Heart left ventricle (tissue), 13 donors: ENCODE results near the gene AHNAK2.

Experiments used
- POLR2A ChIP-seq, 2 donors: fragments of 450-650 bp; IDR thresholded peaks; one replicate each; pipeline ENCODE4 v1.6.1; 2017; ENCODE audit warnings: antibody characterized with exemption in 2 of 2, mild to moderate bottlenecking in 2 of 2, moderate library complexity in 2 of 2
- TF ChIP-seq, protein P1 (sequence below), 12 donors: fragments of 200-600 bp; sonication (generic) in 4 of 12; IDR thresholded peaks; one replicate each; pipeline versions ENCODE4 v1.5.0 to v1.8.0; 2018 to 2022; ENCODE audit warnings: antibody characterized with exemption in 12 of 12, mild to moderate bottlenecking in 5 of 12
- donor health status: ischemic (EF 13 %, LVEDD 7.1; RV severe dilation, severe dysfunction).
- donor health status: DM: no; HTN: yes; CAD: no.
- donor health status: DM: no; HTN: no; CAD: no.
- donor health status: ischemic (EF 25% LVEDD 6.9; RV normal size, moderate dysfunction).
- donor health status: ischemic (EF 25% LVEDD 5.7; RV mildly dilated, moderate dysfunction).
- donor health status: ischemic (EF 35%, LVEDD 5.7; RV mildly dilated, moderate dysfunction).
- donor health status: nonischemic (EF 11% LVEDD 7.7; RV severe dilation, severe dysfunction).
- donor health status: DM: yes; HTN: yes; CAD: no.
- donor health status: PGD.
- donor health status: ischemic (EF 29% LVEDD 5.4; RV normal size, mild dysfunction).
- donor health status: nonischemic (EF 23%, LVEDD 6.1; RV moderate dilation, normal function).

- TF ChIP-seq, protein P1, sequence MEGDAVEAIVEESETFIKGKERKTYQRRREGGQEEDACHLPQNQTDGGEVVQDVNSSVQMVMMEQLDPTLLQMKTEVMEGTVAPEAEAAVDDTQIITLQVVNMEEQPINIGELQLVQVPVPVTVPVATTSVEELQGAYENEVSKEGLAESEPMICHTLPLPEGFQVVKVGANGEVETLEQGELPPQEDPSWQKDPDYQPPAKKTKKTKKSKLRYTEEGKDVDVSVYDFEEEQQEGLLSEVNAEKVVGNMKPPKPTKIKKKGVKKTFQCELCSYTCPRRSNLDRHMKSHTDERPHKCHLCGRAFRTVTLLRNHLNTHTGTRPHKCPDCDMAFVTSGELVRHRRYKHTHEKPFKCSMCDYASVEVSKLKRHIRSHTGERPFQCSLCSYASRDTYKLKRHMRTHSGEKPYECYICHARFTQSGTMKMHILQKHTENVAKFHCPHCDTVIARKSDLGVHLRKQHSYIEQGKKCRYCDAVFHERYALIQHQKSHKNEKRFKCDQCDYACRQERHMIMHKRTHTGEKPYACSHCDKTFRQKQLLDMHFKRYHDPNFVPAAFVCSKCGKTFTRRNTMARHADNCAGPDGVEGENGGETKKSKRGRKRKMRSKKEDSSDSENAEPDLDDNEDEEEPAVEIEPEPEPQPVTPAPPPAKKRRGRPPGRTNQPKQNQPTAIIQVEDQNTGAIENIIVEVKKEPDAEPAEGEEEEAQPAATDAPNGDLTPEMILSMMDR (IDR thresholded peaks at IDR 0.05) = no peak
- no peak for TF ChIP-seq POLR2A (IDR thresholded peaks at IDR 0.05)
These were observed 37.7 kb upstream of the AHNAK2 start for GRCh38 chr14:105015905-105016304.
